Panc1 (cell line): Measurements from ENCODE around the gene SENP7. TPM values are rescaled to one million over a fixed set of nuclear protein-coding genes. Genes with fewer than 3 reads are reported as not detected.
A peak's percentile ranks its signal among the peaks of the same experiment; 100 is the strongest.

ENCODE experiments used
- ATAC-seq: fragments of 200-7000 bp; cut with Tn5 transposase; 2 replicates; pipeline ENCODE4 v1.9.1; 2020; ENCODE audit warnings: mild to moderate bottlenecking, moderate library complexity
- BruUV-seq: library from RNA; stranded (reverse); fragments of 400-500 nt; replicated peaks from 2 replicates; lab custom pipeline; 2021; lab: Mats Ljungman, UMichigan
- CTCF ChIA-PET: fragments of 300-600 bp; sonication (Branson Sonifier 250); formaldehyde crosslinking; loops from one replicate; lab custom pipeline; 2022; ENCODE audit warnings: antibody characterized with exemption; lab: Charles Lee
- POLR2A ChIA-PET: fragments of 300-600 bp; sonication (Branson Sonifier 250); formaldehyde crosslinking; loops from one replicate; lab custom pipeline; 2022; ENCODE audit warnings: antibody characterized with exemption; lab: Charles Lee
- DNase-seq: peaks from one replicate; pipeline ENCODE4 v3.0.0-alpha.2; 2010; ENCODE audit warnings: low read depth, low spot score
- H3K27ac ChIP-seq: 2 replicates; pipeline ENCODE4 v1.5.1; 2011; ENCODE audit warnings: mild to moderate bottlenecking, low read length, inconsistent platforms
- H3K27me3 ChIP-seq: fragments of 200-500 bp; sonication (Bioruptor generic); 2 replicates; pipeline ENCODE4 v1.6.0; 2014; ENCODE audit warnings: low read length, inconsistent platforms; ENCODE audit not compliant: control insufficient read depth, insufficient read depth
- H3K36me3 ChIP-seq: fragments of 200-500 bp; sonication (Bioruptor generic); 2 replicates; pipeline ENCODE4 v1.5.1; 2014; ENCODE audit warnings: inconsistent platforms, mild to moderate bottlenecking, low read length, moderate library complexity; ENCODE audit not compliant: control insufficient read depth, insufficient read depth
- H3K4me1 ChIP-seq: 2 replicates; pipeline ENCODE4 v1.5.1; 2011; ENCODE audit warnings: inconsistent platforms, mild to moderate bottlenecking, low read length, moderate library complexity; ENCODE audit not compliant: control insufficient read depth, insufficient read depth
- H3K4me3 ChIP-seq, 2 experiments: 2 replicates each; pipeline ENCODE4 v1.5.1; 2011 to 2012; ENCODE audit warnings: low read depth in 2 of 2, low read length in 2 of 2, mild to moderate bottlenecking in 2 of 2, inconsistent platforms in 1 of 2, moderate library complexity in 1 of 2
- H3K9me3 ChIP-seq: fragments of 200-500 bp; sonication (Bioruptor generic); 2 replicates; pipeline ENCODE4 v1.5.1; 2014; ENCODE audit warnings: low read depth, mild to moderate bottlenecking, inconsistent platforms, low read length, moderate library complexity; ENCODE audit not compliant: control insufficient read depth, insufficient read depth
- CTCF ChIP-seq: fragments of 450-650 bp; IDR thresholded peaks from 2 replicates; pipeline ENCODE4 v1.5.1; 2017; ENCODE audit warnings: mild to moderate bottlenecking
- POLR2AphosphoS5 ChIP-seq: IDR thresholded peaks from 2 replicates; pipeline ENCODE4 v1.6.1; 2012; ENCODE audit warnings: mild to moderate bottlenecking, low read depth, low read length, moderate library complexity
- REST ChIP-seq, 2 experiments: IDR thresholded peaks; 2 replicates each; pipeline ENCODE4 v1.6.1; 2011 to 2012; ENCODE audit warnings: low read depth in 2 of 2, control low read depth in 1 of 2, low read length in 1 of 2, mild to moderate bottlenecking in 1 of 2, moderate library complexity in 1 of 2; ENCODE audit not compliant: insufficient read depth in 1 of 2
- SIN3A ChIP-seq: IDR thresholded peaks from 2 replicates; pipeline ENCODE4 v1.6.1; 2012; ENCODE audit warnings: low read depth, mild to moderate bottlenecking, low read length, moderate library complexity, borderline replicate concordance; ENCODE audit not compliant: insufficient read depth
- TCF7L2 ChIP-seq: IDR thresholded peaks from 2 replicates; pipeline ENCODE4 v1.6.1; 2011; ENCODE audit warnings: mild to moderate bottlenecking, low read depth, low read length, inconsistent platforms
- in situ Hi-C: cut with HindIII; loops from 2 replicates; pipeline ENCODE4 v1.10.0; 2016; ENCODE audit warnings: low sequenced_read_pairs, low pct_unique_long_range_greater_than_20kb
- intact Hi-C: fragments of 100-400 bp; cut with micrococcal nuclease; formaldehyde crosslinking; loops from one replicate; pipeline ENCODE4 v1.10.0; 2022; ENCODE audit not compliant: unreplicated experiment
- total RNA-seq: library from RNA; stranded (reverse); gene quantifications from one replicate; pipeline ENCODE4 v1.2.1, GENCODE V29; 2021; ENCODE audit not compliant: unreplicated experiment

Gene SENP7
- total RNA-seq, 1 experiment from 2014 or later = 10.1 TPM

- H3K9me3 ChIP-seq = no peaks in the 10 kb centered on the region
- in situ Hi-C loops (no loop called here), intact Hi-C loops (no loop called here)
- H3K27me3 ChIP-seq = no peaks in the 10 kb centered on the region
- ChIA-PET CTCF (no interaction called here), POLR2A (no interaction called here)
- H3K4me1 ChIP-seq = peaks cover 28% of the 10 kb centered on the region
- H3K4me3 ChIP-seq = no peak overlapping the region
- no peaks in the 10 kb centered on the region; the same call in 1 of the 2 replicates for H3K36me3 ChIP-seq
- BruUV-seq = no TSS peak
- DNase-seq (no peak), ATAC-seq (no peak)
- H3K27ac ChIP-seq = peak overlapping the region; percentile 67
- TF ChIP-seq SIN3A = no peak
- no peak for TF ChIP-seq POLR2AphosphoS5
- no peak for TF ChIP-seq TCF7L2
- TF ChIP-seq REST (IDR thresholded peaks at IDR 0.05; ENCODE audit: insufficient read depth in 1 of 2, low read depth in 2 of 2, low read length in 1 of 2) = no peak
- TF ChIP-seq CTCF = no peak
Measured at GRCh38 chr3:101509811-101510210, 3.2 kb downstream of the SENP7 start.

GRCh38 chr3:101509281-101509680, 3.7 kb downstream of the SENP7 start:
- no peak for TF ChIP-seq SIN3A
- TF ChIP-seq TCF7L2 = no peak
- TF ChIP-seq REST (IDR thresholded peaks at IDR 0.05; ENCODE audit: insufficient read depth in 1 of 2, low read depth in 2 of 2, low read length in 1 of 2) = no peak
- no peak for TF ChIP-seq POLR2AphosphoS5
- no peak for TF ChIP-seq CTCF
- no peaks in the 10 kb centered on the region; the same call in 1 of the 2 replicates for H3K36me3 ChIP-seq
- POLR2A ChIA-PET = no interaction called here
- DNase-seq (no peak), ATAC-seq (no peak)
- no peak overlapping the region for H3K4me3 ChIP-seq
- H3K27me3 ChIP-seq = no peaks in the 10 kb centered on the region
- H3K27ac ChIP-seq = peak overlapping the region; percentile 67; the same call in 1 of the 2 replicates
- peaks cover 28% of the 10 kb centered on the region for H3K4me1 ChIP-seq
- intact Hi-C loops (no loop called here), in situ Hi-C loops (no loop called here)
- no TSS peak for BruUV-seq
- H3K9me3 ChIP-seq = no peaks in the 10 kb centered on the region
- CTCF ChIA-PET = no interaction called here
